ENCODE data around the gene OOSP2. TPM values are rescaled to one million over a fixed set of nuclear protein-coding genes. Genes with fewer than 3 reads are reported as not detected.

Gene OOSP2, protein sequence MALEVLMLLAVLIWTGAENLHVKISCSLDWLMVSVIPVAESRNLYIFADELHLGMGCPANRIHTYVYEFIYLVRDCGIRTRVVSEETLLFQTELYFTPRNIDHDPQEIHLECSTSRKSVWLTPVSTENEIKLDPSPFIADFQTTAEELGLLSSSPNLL
- not detected for total RNA-seq
- 0.14 TPM for polyA plus RNA-seq
- long read RNA-seq, donor 1 = 0 reads
- long read RNA-seq, donor 2 = 0 reads
- long read RNA-seq, donor 3 = 0 reads
- long read RNA-seq, donor 4 = 0 reads
- long read RNA-seq, donor 5 = 0 reads
- long read RNA-seq, donor 6 = 0 reads
- long read RNA-seq, donor 7 = 0 reads
- long read RNA-seq, donor 8 = 0 reads
- long read RNA-seq, donor 9 = 0 reads
- long read RNA-seq, donor 10 = 0 reads

DNA sequence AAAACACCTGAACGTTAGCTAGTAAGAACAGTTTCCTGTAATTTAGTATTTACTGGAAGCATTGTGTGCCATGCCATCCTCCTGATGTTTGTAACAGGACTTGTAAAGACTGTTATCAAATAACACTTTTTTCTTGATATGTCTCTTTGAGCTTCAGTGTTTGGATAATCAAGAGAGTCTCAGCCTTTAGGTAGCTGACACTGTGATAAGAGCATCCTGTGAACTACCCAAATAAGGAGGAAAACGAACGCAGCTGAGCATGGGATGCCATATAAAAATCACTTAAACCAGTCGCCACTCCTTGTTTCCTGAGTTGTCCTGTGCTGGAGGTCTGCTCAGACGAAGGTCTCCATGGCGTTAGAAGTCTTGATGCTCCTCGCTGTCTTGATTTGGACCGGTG lies at the start of gene OOSP2:
Gene OOSP2, plus strand, starts transcription at position 301 of the 400 bp plus-strand sequence. Its CDS starts 51 bp downstream, at position 352.
- H3K36me3 ChIP-seq (ENCODE audit: control insufficient read depth in 2 of 2, insufficient read depth in 2 of 2, low read length in 1 of 2) = no peaks in the 10 kb centered on the region
- H3K4me1 ChIP-seq (ENCODE audit: control insufficient read depth in 2 of 2, insufficient read depth in 2 of 2, low read length in 2 of 2) = no peaks in the 10 kb centered on the region
- no peak for DNase-seq (ENCODE audit: low read depth in 6 of 9, low spot score in 9 of 9)
- H3K4me3 ChIP-seq (ENCODE audit: low read length in 2 of 2) = no peak within 1 kb of the TSS
- no peak within 1 kb of the TSS for H3K27ac ChIP-seq (ENCODE audit: low read depth in 1 of 2, low read length in 1 of 2)
- 95% methylated on average over 8 of the region's 8 CpGs for WGBS
- no peaks in the 10 kb centered on the region for H3K27me3 ChIP-seq (ENCODE audit: control insufficient read depth in 2 of 2, insufficient read depth in 1 of 2, low read length in 1 of 2)
- no peaks in the 10 kb centered on the region for H3K9me3 ChIP-seq (ENCODE audit: control insufficient read depth in 2 of 2, insufficient read depth in 1 of 2, low read length in 1 of 2)

DNA sequence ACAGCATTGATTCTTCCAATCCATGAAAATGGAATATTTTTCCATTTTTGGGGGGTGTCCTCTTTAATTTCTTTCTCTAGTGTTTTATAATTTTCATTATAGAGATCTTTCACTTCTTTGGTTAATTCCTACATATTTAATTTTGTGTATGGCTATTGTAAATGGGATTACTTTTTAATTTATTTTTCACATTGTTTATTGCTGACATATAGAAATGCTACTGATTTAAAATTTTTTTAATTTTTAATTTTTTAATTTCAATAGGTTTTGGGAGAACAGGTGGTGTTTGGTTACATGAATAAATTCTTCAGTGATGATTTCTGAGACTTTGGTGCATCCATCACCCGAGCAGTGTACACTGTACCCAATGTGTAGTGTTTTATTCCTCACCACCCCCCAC lies 49.8 kb upstream of the OOSP2 start:
- Histone ChIP-seq H3K9me3 (ENCODE audit: control insufficient read depth in 2 of 2, insufficient read depth in 1 of 2, low read length in 1 of 2) (no peaks in the 10 kb centered on the region), H3K27ac (ENCODE audit: low read depth in 1 of 2, low read length in 1 of 2) (no peak overlapping the region), H3K36me3 (ENCODE audit: control insufficient read depth in 2 of 2, insufficient read depth in 2 of 2, low read length in 1 of 2) (no peaks in the 10 kb centered on the region), H3K4me3 (ENCODE audit: low read length in 2 of 2) (no peak overlapping the region), H3K27me3 (ENCODE audit: control insufficient read depth in 2 of 2, insufficient read depth in 1 of 2, low read length in 1 of 2) (no peaks in the 10 kb centered on the region), H3K4me1 (ENCODE audit: control insufficient read depth in 2 of 2, insufficient read depth in 2 of 2, low read length in 2 of 2) (no peaks in the 10 kb centered on the region)
- 96% methylated on average over 1 of the region's 1 CpG for WGBS
- no peak for DNase-seq (ENCODE audit: low read depth in 6 of 9, low spot score in 9 of 9)

DNA sequence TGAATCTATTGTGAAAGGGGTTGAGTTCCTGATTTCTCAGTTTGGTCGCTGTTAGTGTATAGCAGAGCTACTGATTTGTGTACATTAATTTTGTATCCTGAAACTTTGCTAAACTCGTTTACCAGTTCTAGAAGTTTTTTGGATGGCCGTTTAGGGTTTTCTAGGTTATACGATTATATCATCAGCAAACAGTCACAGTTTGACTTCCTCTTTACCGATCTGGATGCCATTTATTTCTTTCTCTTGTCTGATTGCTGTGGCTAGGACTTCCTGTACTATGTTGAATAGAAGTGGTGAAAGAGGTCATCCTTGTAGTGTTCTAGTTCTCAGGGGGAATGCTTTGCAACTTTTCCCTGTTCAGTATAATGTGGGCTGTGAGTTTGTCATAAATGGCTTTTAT lies 47.8 kb upstream of the OOSP2 start:
- no peaks in the 10 kb centered on the region for H3K4me1 ChIP-seq (ENCODE audit: control insufficient read depth in 2 of 2, insufficient read depth in 2 of 2, low read length in 2 of 2)
- WGBS = 27% methylated on average over 5 of the region's 5 CpGs
- H3K27ac ChIP-seq (ENCODE audit: low read depth in 1 of 2, low read length in 1 of 2) = no peak overlapping the region
- H3K4me3 ChIP-seq (ENCODE audit: low read length in 2 of 2) = no peak overlapping the region
- H3K9me3 ChIP-seq (ENCODE audit: control insufficient read depth in 2 of 2, insufficient read depth in 1 of 2, low read length in 1 of 2) = no peaks in the 10 kb centered on the region
- H3K27me3 ChIP-seq (ENCODE audit: control insufficient read depth in 2 of 2, insufficient read depth in 1 of 2, low read length in 1 of 2) = no peaks in the 10 kb centered on the region
- no peaks in the 10 kb centered on the region for H3K36me3 ChIP-seq (ENCODE audit: control insufficient read depth in 2 of 2, insufficient read depth in 2 of 2, low read length in 1 of 2)
- DNase-seq (ENCODE audit: low read depth in 6 of 9, low spot score in 9 of 9) = no peak

DNA sequence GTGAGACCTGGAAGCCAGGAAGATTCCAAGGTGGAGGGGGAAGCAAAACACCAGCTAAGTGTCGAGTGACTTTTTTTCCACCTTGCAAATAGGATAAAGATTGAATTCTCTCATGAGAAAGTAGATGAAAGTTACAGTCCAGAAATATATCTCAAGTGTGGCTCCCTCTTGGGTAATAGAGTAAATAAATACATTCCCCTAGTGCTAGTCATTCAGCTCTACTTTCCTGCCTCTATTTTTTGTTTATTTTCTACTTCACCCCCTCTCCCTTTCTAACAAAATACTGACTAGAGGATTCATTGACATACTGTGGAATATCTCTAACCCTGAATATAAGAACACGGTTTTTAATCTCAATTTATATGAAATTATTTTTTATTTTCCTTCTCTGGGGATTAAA lies 42.4 kb upstream of the OOSP2 start:
- 91% methylated on average over 2 of the region's 2 CpGs for WGBS
- no peaks in the 10 kb centered on the region for H3K36me3 ChIP-seq (ENCODE audit: control insufficient read depth in 2 of 2, insufficient read depth in 2 of 2, low read length in 1 of 2)
- H3K4me3 ChIP-seq (ENCODE audit: low read length in 2 of 2) = no peak overlapping the region
- no peaks in the 10 kb centered on the region for H3K27me3 ChIP-seq (ENCODE audit: control insufficient read depth in 2 of 2, insufficient read depth in 1 of 2, low read length in 1 of 2)
- no peaks in the 10 kb centered on the region for H3K9me3 ChIP-seq (ENCODE audit: control insufficient read depth in 2 of 2, insufficient read depth in 1 of 2, low read length in 1 of 2)
- H3K27ac ChIP-seq (ENCODE audit: low read depth in 1 of 2, low read length in 1 of 2) = no peak overlapping the region
- H3K4me1 ChIP-seq (ENCODE audit: control insufficient read depth in 2 of 2, insufficient read depth in 2 of 2, low read length in 2 of 2) = no peaks in the 10 kb centered on the region
- no peak for DNase-seq (ENCODE audit: low read depth in 6 of 9, low spot score in 9 of 9)

DNA sequence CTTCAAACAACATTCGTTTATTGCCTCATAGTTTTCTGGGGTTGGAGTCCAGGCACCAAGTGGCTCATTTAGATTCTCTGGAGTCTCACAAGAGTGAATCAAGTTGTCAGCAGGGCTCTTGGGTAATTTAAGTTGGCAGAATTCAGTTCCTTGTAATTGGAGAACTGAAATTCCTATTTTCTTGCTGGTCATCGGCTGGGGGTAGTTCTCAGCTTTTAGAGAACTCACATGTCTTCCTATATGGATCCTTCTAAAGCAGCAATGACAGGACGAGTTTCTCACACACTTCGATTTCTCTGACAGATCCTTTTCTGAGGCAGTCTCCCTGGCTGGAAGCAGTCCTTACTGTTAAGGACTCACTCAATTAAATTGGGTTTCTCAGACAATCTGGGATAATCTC lies 40.5 kb upstream of the OOSP2 start:
- no peak overlapping the region for H3K27ac ChIP-seq (ENCODE audit: low read depth in 1 of 2, low read length in 1 of 2)
- H3K4me3 ChIP-seq (ENCODE audit: low read length in 2 of 2) = no peak overlapping the region
- DNase-seq (ENCODE audit: low read depth in 6 of 9, low spot score in 9 of 9) = no peak
- 96% methylated on average over 4 of the region's 4 CpGs for WGBS
- no peaks in the 10 kb centered on the region for H3K27me3 ChIP-seq (ENCODE audit: control insufficient read depth in 2 of 2, insufficient read depth in 1 of 2, low read length in 1 of 2)
- no peaks in the 10 kb centered on the region for H3K4me1 ChIP-seq (ENCODE audit: control insufficient read depth in 2 of 2, insufficient read depth in 2 of 2, low read length in 2 of 2)
- no peaks in the 10 kb centered on the region for H3K36me3 ChIP-seq (ENCODE audit: control insufficient read depth in 2 of 2, insufficient read depth in 2 of 2, low read length in 1 of 2)
- no peaks in the 10 kb centered on the region for H3K9me3 ChIP-seq (ENCODE audit: control insufficient read depth in 2 of 2, insufficient read depth in 1 of 2, low read length in 1 of 2)

DNA sequence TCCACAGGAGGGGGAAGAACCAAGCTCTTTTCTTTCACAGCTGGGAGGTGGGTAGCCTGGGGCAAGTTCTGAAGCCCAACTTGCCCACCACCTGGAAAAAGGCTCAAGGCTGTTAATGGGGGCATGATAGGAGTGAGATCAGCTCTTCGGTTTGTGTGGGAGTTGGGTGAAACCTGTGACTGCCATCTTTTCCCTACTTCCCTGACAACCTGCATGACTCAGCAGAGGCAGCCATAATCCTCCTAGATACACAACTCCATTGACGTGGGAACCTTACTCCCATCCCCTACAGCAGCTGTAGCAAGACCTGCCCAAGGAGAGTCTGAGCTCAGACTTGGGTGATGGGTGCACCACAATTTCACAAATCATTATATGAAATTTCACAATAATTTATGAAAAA lies 36.5 kb upstream of the OOSP2 start:
- WGBS = 98% methylated on average over 2 of the region's 2 CpGs
- Histone ChIP-seq H3K27me3 (ENCODE audit: control insufficient read depth in 2 of 2, insufficient read depth in 1 of 2, low read length in 1 of 2) (no peaks in the 10 kb centered on the region), H3K36me3 (ENCODE audit: control insufficient read depth in 2 of 2, insufficient read depth in 2 of 2, low read length in 1 of 2) (no peaks in the 10 kb centered on the region), H3K9me3 (ENCODE audit: control insufficient read depth in 2 of 2, insufficient read depth in 1 of 2, low read length in 1 of 2) (no peaks in the 10 kb centered on the region), H3K4me3 (ENCODE audit: low read length in 2 of 2) (no peak overlapping the region), H3K27ac (ENCODE audit: low read depth in 1 of 2, low read length in 1 of 2) (no peak overlapping the region), H3K4me1 (ENCODE audit: control insufficient read depth in 2 of 2, insufficient read depth in 2 of 2, low read length in 2 of 2) (no peaks in the 10 kb centered on the region)
- DNase-seq (ENCODE audit: low read depth in 6 of 9, low spot score in 9 of 9) = no peak

DNA sequence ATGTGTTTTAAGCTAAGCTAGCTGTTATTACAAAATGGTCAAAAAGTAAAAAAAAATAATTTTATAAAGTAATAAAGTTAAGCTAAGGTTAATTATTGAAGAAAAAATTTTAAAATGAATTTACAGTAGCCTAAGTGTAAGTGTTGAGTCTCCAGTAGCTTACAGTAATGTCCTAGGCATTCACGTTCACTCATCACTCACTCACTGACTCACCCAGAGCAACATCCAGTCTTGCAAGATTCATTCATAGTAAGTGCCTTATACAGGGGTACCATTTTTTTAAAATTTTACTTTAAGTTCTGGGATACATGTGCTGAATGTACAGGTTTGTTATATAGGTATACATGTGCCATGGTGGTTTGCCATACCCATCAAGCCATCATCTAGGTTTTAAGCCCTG lies 34.8 kb upstream of the OOSP2 start:
- H3K27me3 ChIP-seq (ENCODE audit: control insufficient read depth in 2 of 2, insufficient read depth in 1 of 2, low read length in 1 of 2) = no peaks in the 10 kb centered on the region
- H3K4me1 ChIP-seq (ENCODE audit: control insufficient read depth in 2 of 2, insufficient read depth in 2 of 2, low read length in 2 of 2) = no peaks in the 10 kb centered on the region
- WGBS = 97% methylated on average over 1 of the region's 1 CpG
- no peak overlapping the region for H3K27ac ChIP-seq (ENCODE audit: low read depth in 1 of 2, low read length in 1 of 2)
- no peaks in the 10 kb centered on the region for H3K36me3 ChIP-seq (ENCODE audit: control insufficient read depth in 2 of 2, insufficient read depth in 2 of 2, low read length in 1 of 2)
- no peaks in the 10 kb centered on the region for H3K9me3 ChIP-seq (ENCODE audit: control insufficient read depth in 2 of 2, insufficient read depth in 1 of 2, low read length in 1 of 2)
- H3K4me3 ChIP-seq (ENCODE audit: low read length in 2 of 2) = no peak overlapping the region
- DNase-seq (ENCODE audit: low read depth in 6 of 9, low spot score in 9 of 9) = no peak

DNA sequence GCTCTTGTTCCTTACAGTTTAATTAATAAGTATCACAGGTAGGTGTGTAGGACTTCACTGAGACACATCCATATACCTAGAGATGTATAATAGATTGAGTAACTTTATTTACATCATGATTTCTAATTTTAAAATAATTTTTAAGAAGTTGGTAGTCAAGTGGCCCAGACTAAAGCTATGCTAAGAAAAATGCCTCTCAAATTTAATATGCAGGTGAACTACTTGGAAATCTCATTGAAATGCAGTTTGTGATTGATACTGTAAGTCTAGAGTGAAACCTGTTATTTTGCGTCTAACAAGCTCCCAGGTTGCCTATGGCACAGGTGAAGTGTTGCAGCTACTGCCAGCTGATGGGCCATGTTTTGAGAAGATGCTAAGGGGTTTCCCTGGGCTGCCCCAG lies 23.3 kb upstream of the OOSP2 start, which contains the start of gene OOSP4B:
Gene OOSP4B, plus strand, starts transcription at position 301 of the 400 bp plus-strand sequence.
- no peaks in the 10 kb centered on the region for H3K36me3 ChIP-seq (ENCODE audit: control insufficient read depth in 2 of 2, insufficient read depth in 2 of 2, low read length in 1 of 2)
- WGBS = 93% methylated on average over 1 of the region's 1 CpG
- H3K4me3 ChIP-seq (ENCODE audit: low read length in 2 of 2) = no peak within 1 kb of the TSS
- no peak within 1 kb of the TSS for H3K27ac ChIP-seq (ENCODE audit: low read depth in 1 of 2, low read length in 1 of 2)
- H3K9me3 ChIP-seq (ENCODE audit: control insufficient read depth in 2 of 2, insufficient read depth in 1 of 2, low read length in 1 of 2) = no peaks in the 10 kb centered on the region
- no peaks in the 10 kb centered on the region for H3K27me3 ChIP-seq (ENCODE audit: control insufficient read depth in 2 of 2, insufficient read depth in 1 of 2, low read length in 1 of 2)
- no peak for DNase-seq (ENCODE audit: low read depth in 6 of 9, low spot score in 9 of 9)
- H3K4me1 ChIP-seq (ENCODE audit: control insufficient read depth in 2 of 2, insufficient read depth in 2 of 2, low read length in 2 of 2) = no peaks in the 10 kb centered on the region

DNA sequence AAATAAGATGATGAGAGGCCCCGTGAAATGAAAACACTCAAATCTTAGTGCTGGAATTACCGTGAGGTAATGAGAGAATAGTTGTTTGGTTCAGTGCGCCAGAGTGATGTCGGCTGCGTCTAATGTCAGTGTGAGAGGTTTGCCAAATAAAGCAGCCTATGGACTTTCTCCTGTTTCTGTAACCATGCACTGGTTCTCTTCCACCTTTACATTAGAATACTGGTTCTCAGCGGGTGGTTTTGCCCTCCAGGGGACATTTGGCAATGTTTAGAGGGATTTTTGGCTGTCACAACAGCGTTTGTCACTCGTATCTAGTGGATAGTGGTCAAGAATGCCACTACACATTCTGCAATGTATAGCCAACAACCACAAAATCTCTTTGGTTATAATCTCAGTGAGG lies 22.2 kb upstream of the OOSP2 start:
- 93% methylated on average over 8 of the region's 8 CpGs for WGBS
- H3K4me1 ChIP-seq (ENCODE audit: control insufficient read depth in 2 of 2, insufficient read depth in 2 of 2, low read length in 2 of 2) = no peaks in the 10 kb centered on the region
- no peak overlapping the region for H3K27ac ChIP-seq (ENCODE audit: low read depth in 1 of 2, low read length in 1 of 2)
- no peaks in the 10 kb centered on the region for H3K36me3 ChIP-seq (ENCODE audit: control insufficient read depth in 2 of 2, insufficient read depth in 2 of 2, low read length in 1 of 2)
- no peak for DNase-seq (ENCODE audit: low read depth in 6 of 9, low spot score in 9 of 9)
- H3K4me3 ChIP-seq (ENCODE audit: low read length in 2 of 2) = no peak overlapping the region
- no peaks in the 10 kb centered on the region for H3K27me3 ChIP-seq (ENCODE audit: control insufficient read depth in 2 of 2, insufficient read depth in 1 of 2, low read length in 1 of 2)
- H3K9me3 ChIP-seq (ENCODE audit: control insufficient read depth in 2 of 2, insufficient read depth in 1 of 2, low read length in 1 of 2) = no peaks in the 10 kb centered on the region
